SK-N-SH treated with all-trans-retinoic acid at 6 μM for 48 hours (cell line): ENCODE measurements around the gene CTNS.

Experiments used
- ATAC-seq: fragments of 200-7000 bp; cut with Tn5 transposase; 3 replicates; pipeline ENCODE4 v1.9.1; 2020; ENCODE audit warnings: mild to moderate bottlenecking, moderate library complexity
- CSDC2 ChIP-seq: fragments of 250-450 bp; sonication (Bioruptor Pico); IDR thresholded peaks from 2 replicates; pipeline ENCODE4 v1.5.0; 2020; ENCODE audit warnings: mild to moderate bottlenecking, moderate library complexity
- ESRRG ChIP-seq: fragments of 250-450 bp; sonication (Bioruptor Pico); IDR thresholded peaks from 2 replicates; pipeline ENCODE4 v1.6.1; 2021; ENCODE audit warnings: mild to moderate bottlenecking
- GLIS3 ChIP-seq: fragments of 250-450 bp; sonication (Bioruptor Pico); IDR thresholded peaks from 2 replicates; pipeline ENCODE4 v1.5.0; 2020; ENCODE audit warnings: mild to moderate bottlenecking, moderate library complexity
- OSR1 ChIP-seq: fragments of 250-450 bp; sonication (Bioruptor Pico); IDR thresholded peaks from 2 replicates; pipeline ENCODE4 v1.8.0; 2022; ENCODE audit warnings: moderate library complexity, mild to moderate bottlenecking, inconsistent platforms
- PPARA ChIP-seq: fragments of 250-450 bp; sonication (Bioruptor Pico); IDR thresholded peaks from 2 replicates; pipeline ENCODE4 v1.5.0; 2020; ENCODE audit warnings: mild to moderate bottlenecking, borderline replicate concordance
- RARB ChIP-seq: fragments of 250-450 bp; sonication (Bioruptor Pico); IDR thresholded peaks from 2 replicates; pipeline ENCODE4 v1.8.0; 2021; ENCODE audit warnings: mild to moderate bottlenecking, moderate library complexity
- SNAI2 ChIP-seq: fragments of 250-450 bp; sonication (Bioruptor Pico); IDR thresholded peaks from 2 replicates; pipeline ENCODE4 v1.5.0; 2020; ENCODE audit warnings: mild to moderate bottlenecking, moderate library complexity
- TCF4 ChIP-seq: fragments of 250-450 bp; sonication (Bioruptor Pico); IDR thresholded peaks from 2 replicates; pipeline ENCODE4 v1.8.0; 2021; ENCODE audit warnings: mild to moderate bottlenecking, moderate library complexity, borderline replicate concordance
- TOX ChIP-seq: fragments of 250-450 bp; sonication (Bioruptor Pico); IDR thresholded peaks from 2 replicates; pipeline ENCODE4 v1.8.0; 2021; ENCODE audit warnings: mild to moderate bottlenecking, moderate library complexity, borderline replicate concordance
- ZC3H10 ChIP-seq: fragments of 250-450 bp; sonication (Bioruptor Pico); IDR thresholded peaks from 2 replicates; pipeline ENCODE4 v1.5.1; 2021; ENCODE audit warnings: mild to moderate bottlenecking, moderate library complexity
- ZFP3 ChIP-seq: fragments of 250-450 bp; sonication (Bioruptor Pico); IDR thresholded peaks from 2 replicates; pipeline ENCODE4 v1.5.0; 2020; ENCODE audit warnings: mild to moderate bottlenecking, moderate library complexity
- ZNF565 ChIP-seq: fragments of 450-650 bp; formaldehyde crosslinking; conservative IDR thresholded peaks from 2 replicates; pipeline ENCODE4 v1.5.0; 2020; ENCODE audit warnings: low read depth, mild to moderate bottlenecking, moderate library complexity
- TF ChIP-seq, protein P1 (sequence below): fragments of 250-450 bp; sonication (Bioruptor Pico); IDR thresholded peaks from 2 replicates; pipeline ENCODE4 v1.5.0; 2020; ENCODE audit warnings: mild to moderate bottlenecking, moderate library complexity
- TF ChIP-seq, protein P2 (sequence below): fragments of 250-450 bp; sonication (Bioruptor Pico); IDR thresholded peaks from 2 replicates; pipeline ENCODE4 v1.8.0; 2020; ENCODE audit warnings: mild to moderate bottlenecking, moderate library complexity, borderline replicate concordance
- TF ChIP-seq, protein P3 (sequence below): fragments of 250-450 bp; sonication (Bioruptor Pico); IDR thresholded peaks from 2 replicates; pipeline ENCODE4 v1.5.1; 2020; ENCODE audit warnings: low read depth, mild to moderate bottlenecking, moderate library complexity

CTNS gene

GRCh38 chr17:3669085-3669347 is 32.5 kb downstream of the CTNS start (continued):
- TF ChIP-seq, protein P1, sequence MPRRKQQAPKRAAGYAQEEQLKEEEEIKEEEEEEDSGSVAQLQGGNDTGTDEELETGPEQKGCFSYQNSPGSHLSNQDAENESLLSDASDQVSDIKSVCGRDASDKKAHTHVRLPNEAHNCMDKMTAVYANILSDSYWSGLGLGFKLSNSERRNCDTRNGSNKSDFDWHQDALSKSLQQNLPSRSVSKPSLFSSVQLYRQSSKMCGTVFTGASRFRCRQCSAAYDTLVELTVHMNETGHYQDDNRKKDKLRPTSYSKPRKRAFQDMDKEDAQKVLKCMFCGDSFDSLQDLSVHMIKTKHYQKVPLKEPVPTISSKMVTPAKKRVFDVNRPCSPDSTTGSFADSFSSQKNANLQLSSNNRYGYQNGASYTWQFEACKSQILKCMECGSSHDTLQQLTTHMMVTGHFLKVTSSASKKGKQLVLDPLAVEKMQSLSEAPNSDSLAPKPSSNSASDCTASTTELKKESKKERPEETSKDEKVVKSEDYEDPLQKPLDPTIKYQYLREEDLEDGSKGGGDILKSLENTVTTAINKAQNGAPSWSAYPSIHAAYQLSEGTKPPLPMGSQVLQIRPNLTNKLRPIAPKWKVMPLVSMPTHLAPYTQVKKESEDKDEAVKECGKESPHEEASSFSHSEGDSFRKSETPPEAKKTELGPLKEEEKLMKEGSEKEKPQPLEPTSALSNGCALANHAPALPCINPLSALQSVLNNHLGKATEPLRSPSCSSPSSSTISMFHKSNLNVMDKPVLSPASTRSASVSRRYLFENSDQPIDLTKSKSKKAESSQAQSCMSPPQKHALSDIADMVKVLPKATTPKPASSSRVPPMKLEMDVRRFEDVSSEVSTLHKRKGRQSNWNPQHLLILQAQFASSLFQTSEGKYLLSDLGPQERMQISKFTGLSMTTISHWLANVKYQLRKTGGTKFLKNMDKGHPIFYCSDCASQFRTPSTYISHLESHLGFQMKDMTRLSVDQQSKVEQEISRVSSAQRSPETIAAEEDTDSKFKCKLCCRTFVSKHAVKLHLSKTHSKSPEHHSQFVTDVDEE (CRISPR knock-in tag): no peak
- no peak for TF ChIP-seq ZFP3 (CRISPR knock-in tag)
- TF ChIP-seq, protein P2, sequence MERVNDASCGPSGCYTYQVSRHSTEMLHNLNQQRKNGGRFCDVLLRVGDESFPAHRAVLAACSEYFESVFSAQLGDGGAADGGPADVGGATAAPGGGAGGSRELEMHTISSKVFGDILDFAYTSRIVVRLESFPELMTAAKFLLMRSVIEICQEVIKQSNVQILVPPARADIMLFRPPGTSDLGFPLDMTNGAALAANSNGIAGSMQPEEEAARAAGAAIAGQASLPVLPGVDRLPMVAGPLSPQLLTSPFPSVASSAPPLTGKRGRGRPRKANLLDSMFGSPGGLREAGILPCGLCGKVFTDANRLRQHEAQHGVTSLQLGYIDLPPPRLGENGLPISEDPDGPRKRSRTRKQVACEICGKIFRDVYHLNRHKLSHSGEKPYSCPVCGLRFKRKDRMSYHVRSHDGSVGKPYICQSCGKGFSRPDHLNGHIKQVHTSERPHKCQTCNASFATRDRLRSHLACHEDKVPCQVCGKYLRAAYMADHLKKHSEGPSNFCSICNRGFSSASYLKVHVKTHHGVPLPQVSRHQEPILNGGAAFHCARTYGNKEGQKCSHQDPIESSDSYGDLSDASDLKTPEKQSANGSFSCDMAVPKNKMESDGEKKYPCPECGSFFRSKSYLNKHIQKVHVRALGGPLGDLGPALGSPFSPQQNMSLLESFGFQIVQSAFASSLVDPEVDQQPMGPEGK (CRISPR knock-in tag): no peak
- TF ChIP-seq SNAI2: no peak
- TF ChIP-seq OSR1 (CRISPR knock-in tag): no peak
- TF ChIP-seq, all 23 proteins: peak for 0

- ATAC-seq: no peak
- TF ChIP-seq CSDC2: no peak
- TF ChIP-seq, protein P1 (CRISPR knock-in tag): no peak
Observed at GRCh38 chr17:3669548-3669947, 33.0 kb downstream of the CTNS start.

DNA sequence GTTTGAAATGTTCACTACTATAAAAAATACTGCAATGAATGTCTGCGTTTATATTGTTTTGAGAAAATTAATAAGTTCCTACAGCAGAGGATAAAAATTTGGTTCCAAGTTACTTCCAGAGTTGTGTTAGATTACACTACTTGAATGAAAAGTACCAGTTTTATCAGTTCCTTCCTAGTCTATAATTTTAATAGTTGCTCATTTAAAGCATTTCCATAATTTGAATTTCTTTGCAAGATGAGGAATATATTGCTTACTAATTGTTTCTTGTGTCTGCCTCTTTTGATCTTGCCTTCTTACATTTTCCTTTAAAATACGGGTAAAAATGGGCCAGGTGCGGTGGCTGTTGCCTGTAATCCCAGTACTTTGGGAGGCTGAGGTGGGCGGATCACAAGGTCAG is 36.0 kb downstream of the CTNS start:
- TF ChIP-seq TOX: no peak
- TF ChIP-seq, all 23 proteins: peak for 0
- ATAC-seq: no peak

GRCh38 chr17:3675886-3676285 is 39.3 kb downstream of the CTNS start:
- no peak for ATAC-seq
- TF ChIP-seq RARB (CRISPR knock-in tag) (no peak), ZFP3 (CRISPR knock-in tag) (no peak), OSR1 (CRISPR knock-in tag) (no peak), PPARA (CRISPR knock-in tag) (no peak), GLIS3 (CRISPR knock-in tag) (no peak), TCF4 (no peak), ZC3H10 (CRISPR knock-in tag) (no peak), ZNF565 (CRISPR knock-in tag) (no peak), ESRRG (CRISPR knock-in tag) (no peak), SNAI2 (no peak), TOX (no peak)
- TF ChIP-seq, protein P2 (CRISPR knock-in tag): no peak
- TF ChIP-seq, protein P1 (CRISPR knock-in tag): no peak
- TF ChIP-seq, protein P3, sequence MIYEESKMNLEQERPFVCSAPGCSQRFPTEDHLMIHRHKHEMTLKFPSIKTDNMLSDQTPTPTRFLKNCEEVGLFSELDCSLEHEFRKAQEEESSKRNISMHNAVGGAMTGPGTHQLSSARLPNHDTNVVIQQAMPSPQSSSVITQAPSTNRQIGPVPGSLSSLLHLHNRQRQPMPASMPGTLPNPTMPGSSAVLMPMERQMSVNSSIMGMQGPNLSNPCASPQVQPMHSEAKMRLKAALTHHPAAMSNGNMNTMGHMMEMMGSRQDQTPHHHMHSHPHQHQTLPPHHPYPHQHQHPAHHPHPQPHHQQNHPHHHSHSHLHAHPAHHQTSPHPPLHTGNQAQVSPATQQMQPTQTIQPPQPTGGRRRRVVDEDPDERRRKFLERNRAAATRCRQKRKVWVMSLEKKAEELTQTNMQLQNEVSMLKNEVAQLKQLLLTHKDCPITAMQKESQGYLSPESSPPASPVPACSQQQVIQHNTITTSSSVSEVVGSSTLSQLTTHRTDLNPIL (CRISPR knock-in tag): no peak
